Lower lobe of right lung (tissue), 2 donors: ENCODE data around the gene RASAL2. TPM values are rescaled to one million over a fixed set of nuclear protein-coding genes. Genes with fewer than 3 reads are reported as not detected.

Experiments
- ATAC-seq, 2 donors: fragments of 200-7000 bp; cut with Tn5 transposase; one replicate each; pipeline ENCODE4 v1.9.1; 2020 to 2022; ENCODE audit warnings: mild to moderate bottlenecking in 2 of 2, moderate library complexity in 2 of 2
- DNase-seq: peaks from one replicate; pipeline ENCODE4 v3.0.0-alpha.2; 2020
- H3K27ac ChIP-seq: fragments of 200-600 bp; one replicate; pipeline ENCODE4 v1.8.0; 2022
- H3K27me3 ChIP-seq: fragments of 200-600 bp; one replicate; pipeline ENCODE4 v1.8.0; 2022; ENCODE audit warnings: low read depth
- H3K36me3 ChIP-seq: fragments of 200-600 bp; one replicate; pipeline ENCODE4 v1.8.0; 2022; ENCODE audit warnings: mild to moderate bottlenecking
- H3K4me1 ChIP-seq: fragments of 200-600 bp; one replicate; pipeline ENCODE4 v1.8.0; 2022
- H3K4me3 ChIP-seq: fragments of 200-600 bp; one replicate; pipeline ENCODE4 v1.8.0; 2022; ENCODE audit warnings: mild to moderate bottlenecking
- H3K9me3 ChIP-seq: fragments of 200-600 bp; one replicate; pipeline ENCODE4 v1.8.0; 2022
- intact Hi-C: fragments of 100-400 bp; cut with DNase I; formaldehyde crosslinking; loops from one replicate; pipeline ENCODE4 v1.11.0; 2022
- total RNA-seq: library from RNA; stranded (reverse); fragmentation: NEBNext Ultra II Directional; extraction: Animal tissue kit (Norgen Biotek cat#: 25700); gene quantifications from one replicate; pipeline ENCODE4 v1.2.1, GENCODE V29; 2021
- TF ChIP-seq, protein P1 (sequence below): fragments of 200-600 bp; IDR thresholded peaks from one replicate; pipeline ENCODE4 v1.8.0; 2022; ENCODE audit warnings: antibody characterized with exemption, mild to moderate bottlenecking
- donor health status: DM: no; HTN: yes; CAD: no; lungs with severe emphysema.

The RASAL2 gene
- total RNA-seq, 1 donor from 2014 or later, result 48.3 TPM

GRCh38 chr1:178258536-178258935, 164.6 kb downstream of the RASAL2 start:
- Histone ChIP-seq H3K4me3 (no peak overlapping the region), H3K27me3 (no peaks in the 10 kb centered on the region), H3K4me1 (peaks cover 26% of the 10 kb centered on the region), H3K9me3 (no peaks in the 10 kb centered on the region), H3K36me3 (no peaks in the 10 kb centered on the region), H3K27ac (no peak overlapping the region)
- DNase-seq (no peak), ATAC-seq (no peak)
- intact Hi-C loops, result no loop called here
- TF ChIP-seq, protein P1, sequence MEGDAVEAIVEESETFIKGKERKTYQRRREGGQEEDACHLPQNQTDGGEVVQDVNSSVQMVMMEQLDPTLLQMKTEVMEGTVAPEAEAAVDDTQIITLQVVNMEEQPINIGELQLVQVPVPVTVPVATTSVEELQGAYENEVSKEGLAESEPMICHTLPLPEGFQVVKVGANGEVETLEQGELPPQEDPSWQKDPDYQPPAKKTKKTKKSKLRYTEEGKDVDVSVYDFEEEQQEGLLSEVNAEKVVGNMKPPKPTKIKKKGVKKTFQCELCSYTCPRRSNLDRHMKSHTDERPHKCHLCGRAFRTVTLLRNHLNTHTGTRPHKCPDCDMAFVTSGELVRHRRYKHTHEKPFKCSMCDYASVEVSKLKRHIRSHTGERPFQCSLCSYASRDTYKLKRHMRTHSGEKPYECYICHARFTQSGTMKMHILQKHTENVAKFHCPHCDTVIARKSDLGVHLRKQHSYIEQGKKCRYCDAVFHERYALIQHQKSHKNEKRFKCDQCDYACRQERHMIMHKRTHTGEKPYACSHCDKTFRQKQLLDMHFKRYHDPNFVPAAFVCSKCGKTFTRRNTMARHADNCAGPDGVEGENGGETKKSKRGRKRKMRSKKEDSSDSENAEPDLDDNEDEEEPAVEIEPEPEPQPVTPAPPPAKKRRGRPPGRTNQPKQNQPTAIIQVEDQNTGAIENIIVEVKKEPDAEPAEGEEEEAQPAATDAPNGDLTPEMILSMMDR, result no peak

- Histone ChIP-seq H3K27me3 (no peaks in the 10 kb centered on the region), H3K36me3 (no peaks in the 10 kb centered on the region), H3K4me3 (no peak overlapping the region), H3K4me1 (peaks cover 27% of the 10 kb centered on the region), H3K27ac (no peak overlapping the region), H3K9me3 (no peaks in the 10 kb centered on the region)
- intact Hi-C loops, result no loop called here
- ATAC-seq (peak in 1 of 2 donors; percentile 59), DNase-seq (no peak)
- TF ChIP-seq, protein P1, result no peak
Observed at GRCh38 chr1:178262120-178262500, 168.2 kb downstream of the RASAL2 start.

DNA sequence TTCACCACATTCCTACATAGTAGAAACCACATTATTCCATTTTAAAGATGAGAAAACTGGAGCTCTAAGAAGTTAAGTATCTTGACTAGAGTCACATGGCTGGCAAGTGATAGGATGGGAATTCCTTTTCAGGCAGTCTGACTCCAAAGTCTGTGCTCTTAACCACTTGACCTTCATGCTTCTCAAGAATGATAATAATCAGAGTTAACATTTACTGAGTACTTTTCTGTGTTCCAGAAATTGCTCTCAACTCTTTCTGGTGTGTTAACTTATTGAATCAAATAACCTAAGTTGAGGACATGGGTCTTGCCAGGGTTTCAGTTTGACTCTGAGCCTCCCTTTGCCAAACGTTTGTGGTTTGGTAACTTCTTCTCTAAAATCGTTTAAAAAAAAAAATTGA, 169.4 kb downstream of the RASAL2 start:
- Histone ChIP-seq H3K9me3 (no peaks in the 10 kb centered on the region), H3K27me3 (no peaks in the 10 kb centered on the region), H3K4me1 (peaks cover 34% of the 10 kb centered on the region), H3K4me3 (no peak overlapping the region), H3K27ac (no peak overlapping the region), H3K36me3 (no peaks in the 10 kb centered on the region)
- DNase-seq (no peak), ATAC-seq (peak in 1 of 2 donors; percentile 83)
- TF ChIP-seq, protein P1, result no peak
- intact Hi-C loops, result no loop called here

DNA sequence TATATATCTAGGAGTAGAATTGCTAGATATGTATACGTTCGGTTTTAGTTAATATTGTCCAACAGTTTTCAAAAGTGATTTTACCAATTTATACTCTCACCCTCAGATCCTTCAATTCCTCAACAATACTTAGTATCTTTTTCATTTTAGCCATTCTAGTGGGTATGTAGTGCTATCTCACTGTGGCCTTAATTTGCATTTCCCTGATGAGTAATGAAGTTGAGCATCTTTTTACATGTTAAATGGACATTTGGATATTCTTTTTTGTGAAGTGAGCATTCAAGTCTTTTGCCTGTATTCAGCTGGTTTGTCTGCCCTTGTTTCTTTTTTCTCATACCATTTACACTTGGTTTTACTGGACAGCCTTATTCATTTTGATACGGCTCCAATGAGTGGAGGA, 172.2 kb downstream of the RASAL2 start:
- Histone ChIP-seq H3K27ac (no peak overlapping the region), H3K9me3 (no peaks in the 10 kb centered on the region), H3K4me3 (no peak overlapping the region), H3K4me1 (peaks cover 30% of the 10 kb centered on the region), H3K36me3 (no peaks in the 10 kb centered on the region), H3K27me3 (no peaks in the 10 kb centered on the region)
- TF ChIP-seq, protein P1, result no peak
- ATAC-seq (no peak), DNase-seq (no peak)
- intact Hi-C loops, result no loop called here

GRCh38 chr1:178266619-178267066, 172.7 kb downstream of the RASAL2 start:
- ATAC-seq (no peak), DNase-seq (no peak)
- no peaks in the 10 kb centered on the region for H3K9me3 ChIP-seq
- no peaks in the 10 kb centered on the region for H3K27me3 ChIP-seq
- H3K27ac ChIP-seq, result no peak overlapping the region
- H3K4me3 ChIP-seq, result no peak overlapping the region
- no peaks in the 10 kb centered on the region for H3K36me3 ChIP-seq
- H3K4me1 ChIP-seq, result peaks cover 31% of the 10 kb centered on the region
- intact Hi-C loops, result no loop called here
- TF ChIP-seq, protein P1, result no peak

GRCh38 chr1:178267646-178268094, 173.8 kb downstream of the RASAL2 start:
- Histone ChIP-seq H3K27me3 (no peaks in the 10 kb centered on the region), H3K36me3 (no peaks in the 10 kb centered on the region), H3K27ac (no peak overlapping the region), H3K9me3 (no peaks in the 10 kb centered on the region), H3K4me3 (no peak overlapping the region), H3K4me1 (peaks cover 27% of the 10 kb centered on the region)
- TF ChIP-seq, protein P1, result no peak
- intact Hi-C loops, result no loop called here
- no peak for DNase-seq
- no peak for ATAC-seq
